Activated CD4-positive, alpha-beta T cell treated with anti-CD3 and anti-CD28 coated beads, Interleukin-2, amount 10 ng/mL, durations not matched to agents 7 days and 5 days (primary cell): ENCODE data around the gene RNASE9. TPM values are rescaled to one million over a fixed set of nuclear protein-coding genes. Genes with fewer than 3 reads are reported as not detected.

Experiments
- total RNA-seq, 2 experiments: library from RNA; stranded (reverse); gene quantifications; one replicate each; pipeline ENCODE4 v1.2.3, GENCODE V29; 2021

RNASE9 gene
- total RNA-seq, 2 experiments from 2014 or later = not detected

Other genes with a start within 250 kb of the RNASE9 start
- gene CCNB1IP1, start 227.8 kb downstream of the RNASE9 start, total RNA-seq = 10 to 100 TPM; 30.8 to 32.1 TPM
- 10 to 100 TPM; 28.6 to 32.5 TPM for gene PARP2, start 217.4 kb downstream of the RNASE9 start, total RNA-seq
- gene TEP1, start 147.5 kb downstream of the RNASE9 start, total RNA-seq = 10 to 100 TPM; 38.1 to 42.9 TPM
- under 1 TPM; 0.15 to 0.17 TPM for gene KLHL33, start 124.9 kb downstream of the RNASE9 start, total RNA-seq
- 10 to 100 TPM; 58.5 to 59.8 TPM for gene OSGEP, start 106.2 kb downstream of the RNASE9 start, total RNA-seq
- 100 to 1,000 TPM; 131 to 144 TPM for gene APEX1, start 105.8 kb downstream of the RNASE9 start, total RNA-seq
- 10 to 100 TPM; 33.9 to 40.8 TPM for gene PIP4P1, start 99.6 kb downstream of the RNASE9 start, total RNA-seq
- 100 to 1,000 TPM; 178 to 183 TPM for gene PNP, start 91.6 kb downstream of the RNASE9 start, total RNA-seq
- under 1 TPM; 0.23 to 0.40 TPM for gene RNASE10, start 55.5 kb downstream of the RNASE9 start, total RNA-seq
- not detected for gene RNASE11, start 27.0 kb upstream of the RNASE9 start, total RNA-seq
- not detected for gene RNASE12, start 30.3 kb upstream of the RNASE9 start, total RNA-seq
- not detected for gene OR6S1, start 80.6 kb upstream of the RNASE9 start, total RNA-seq
- 1 to 10 TPM in 1 of 2 experiments, under 1 TPM in 1; 0.92 to 1.4 TPM for gene RNASE4, start 123.5 kb upstream of the RNASE9 start, total RNA-seq
- gene ANG, start 127.7 kb upstream of the RNASE9 start, total RNA-seq = 1 to 10 TPM in 1 of 2 experiments, under 1 TPM in 1; 0.89 to 1.6 TPM
- gene EDDM3A, start 184.8 kb upstream of the RNASE9 start, total RNA-seq = not detected
- gene EDDM3B, start 207.4 kb upstream of the RNASE9 start, total RNA-seq = not detected
- gene RNASE6, start 220.2 kb upstream of the RNASE9 start, total RNA-seq = 1 to 10 TPM; 2.4 TPM
- gene RNASE1, start 241.8 kb upstream of the RNASE9 start, total RNA-seq = not detected